GM12801 (cell line): ENCODE measurements around the gene TMEM203.

Source experiments
- TF ChIP-seq, protein P1 (sequence below): IDR thresholded peaks from one replicate; pipeline ENCODE4 v1.5.1; 2011; ENCODE audit warnings: control low read depth; ENCODE audit not compliant: insufficient read length; ENCODE audit errors: extremely low read depth

The TMEM203 gene

DNA sequence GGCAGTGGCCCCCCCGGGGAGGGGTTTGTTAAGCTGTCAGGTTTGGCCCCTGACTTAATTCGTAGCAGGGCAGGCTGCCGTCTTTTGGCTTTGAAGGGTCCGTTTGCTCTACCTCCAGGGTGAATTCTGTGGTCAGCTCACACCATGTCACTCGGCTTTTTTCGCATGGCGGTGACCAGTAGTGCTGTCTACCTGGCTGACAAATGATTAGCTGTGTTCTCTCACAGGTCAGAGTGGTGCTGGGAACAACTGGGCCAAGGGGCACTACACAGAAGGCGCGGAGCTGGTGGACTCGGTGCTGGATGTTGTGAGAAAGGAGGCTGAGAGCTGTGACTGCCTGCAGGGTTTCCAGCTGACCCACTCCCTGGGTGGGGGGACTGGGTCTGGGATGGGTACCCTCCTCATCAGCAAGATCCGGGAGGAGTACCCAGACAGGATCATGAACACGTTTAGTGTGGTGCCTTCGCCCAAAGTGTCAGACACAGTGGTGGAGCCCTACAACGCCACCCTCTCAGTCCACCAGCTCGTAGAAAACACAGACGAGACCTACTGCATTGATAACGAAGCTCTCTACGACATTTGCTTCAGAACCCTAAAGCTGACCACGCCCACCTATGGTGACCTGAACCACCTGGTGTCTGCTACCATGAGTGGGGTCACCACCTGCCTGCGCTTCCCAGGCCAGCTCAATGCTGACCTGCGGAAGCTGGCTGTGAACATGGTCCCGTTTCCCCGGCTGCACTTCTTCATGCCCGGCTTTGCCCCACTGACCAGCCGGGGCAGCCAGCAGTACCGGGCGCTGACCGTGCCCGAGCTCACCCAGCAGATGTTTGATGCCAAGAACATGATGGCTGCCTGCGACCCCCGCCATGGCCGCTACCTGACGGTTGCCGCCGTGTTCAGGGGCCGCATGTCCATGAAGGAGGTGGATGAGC is 37.1 kb upstream of the TMEM203 start:
- TF ChIP-seq, protein P1, sequence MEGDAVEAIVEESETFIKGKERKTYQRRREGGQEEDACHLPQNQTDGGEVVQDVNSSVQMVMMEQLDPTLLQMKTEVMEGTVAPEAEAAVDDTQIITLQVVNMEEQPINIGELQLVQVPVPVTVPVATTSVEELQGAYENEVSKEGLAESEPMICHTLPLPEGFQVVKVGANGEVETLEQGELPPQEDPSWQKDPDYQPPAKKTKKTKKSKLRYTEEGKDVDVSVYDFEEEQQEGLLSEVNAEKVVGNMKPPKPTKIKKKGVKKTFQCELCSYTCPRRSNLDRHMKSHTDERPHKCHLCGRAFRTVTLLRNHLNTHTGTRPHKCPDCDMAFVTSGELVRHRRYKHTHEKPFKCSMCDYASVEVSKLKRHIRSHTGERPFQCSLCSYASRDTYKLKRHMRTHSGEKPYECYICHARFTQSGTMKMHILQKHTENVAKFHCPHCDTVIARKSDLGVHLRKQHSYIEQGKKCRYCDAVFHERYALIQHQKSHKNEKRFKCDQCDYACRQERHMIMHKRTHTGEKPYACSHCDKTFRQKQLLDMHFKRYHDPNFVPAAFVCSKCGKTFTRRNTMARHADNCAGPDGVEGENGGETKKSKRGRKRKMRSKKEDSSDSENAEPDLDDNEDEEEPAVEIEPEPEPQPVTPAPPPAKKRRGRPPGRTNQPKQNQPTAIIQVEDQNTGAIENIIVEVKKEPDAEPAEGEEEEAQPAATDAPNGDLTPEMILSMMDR: no peak

DNA sequence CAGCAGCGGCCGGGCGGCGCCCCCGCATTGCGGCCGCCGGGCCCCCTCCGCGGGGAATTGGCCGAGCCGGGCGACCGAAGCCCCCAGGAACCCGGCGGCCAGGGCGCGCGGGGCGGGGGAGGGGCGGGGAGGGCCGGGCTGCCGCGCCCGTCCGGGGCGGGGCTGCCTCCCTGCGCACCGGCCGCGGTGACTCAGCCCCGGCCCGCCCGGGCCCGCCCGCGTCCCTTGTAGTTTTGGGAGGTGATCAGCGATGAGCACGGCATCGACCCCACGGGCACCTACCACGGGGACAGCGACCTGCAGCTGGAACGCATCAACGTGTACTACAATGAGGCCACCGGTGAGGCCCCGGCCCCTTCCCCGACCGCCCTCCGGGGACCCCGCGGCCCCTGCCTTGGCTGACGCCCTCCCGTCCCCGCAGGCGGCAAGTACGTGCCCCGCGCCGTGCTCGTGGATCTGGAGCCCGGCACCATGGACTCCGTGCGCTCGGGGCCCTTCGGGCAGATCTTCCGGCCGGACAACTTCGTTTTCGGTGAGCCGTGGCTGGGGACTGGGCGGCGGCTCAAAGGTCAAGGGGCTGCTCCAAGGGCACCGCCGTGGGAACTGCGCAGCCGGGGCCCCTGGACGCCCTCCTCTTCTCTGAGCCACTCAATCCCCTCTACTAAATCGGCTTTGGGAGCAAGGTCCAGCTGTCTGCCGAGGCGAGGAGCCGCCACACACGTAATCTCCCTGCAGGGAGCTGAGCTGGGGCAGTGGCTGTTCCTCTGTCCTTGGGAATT is 36.2 kb upstream of the TMEM203 start:
- TF ChIP-seq, protein P1: no peak

DNA sequence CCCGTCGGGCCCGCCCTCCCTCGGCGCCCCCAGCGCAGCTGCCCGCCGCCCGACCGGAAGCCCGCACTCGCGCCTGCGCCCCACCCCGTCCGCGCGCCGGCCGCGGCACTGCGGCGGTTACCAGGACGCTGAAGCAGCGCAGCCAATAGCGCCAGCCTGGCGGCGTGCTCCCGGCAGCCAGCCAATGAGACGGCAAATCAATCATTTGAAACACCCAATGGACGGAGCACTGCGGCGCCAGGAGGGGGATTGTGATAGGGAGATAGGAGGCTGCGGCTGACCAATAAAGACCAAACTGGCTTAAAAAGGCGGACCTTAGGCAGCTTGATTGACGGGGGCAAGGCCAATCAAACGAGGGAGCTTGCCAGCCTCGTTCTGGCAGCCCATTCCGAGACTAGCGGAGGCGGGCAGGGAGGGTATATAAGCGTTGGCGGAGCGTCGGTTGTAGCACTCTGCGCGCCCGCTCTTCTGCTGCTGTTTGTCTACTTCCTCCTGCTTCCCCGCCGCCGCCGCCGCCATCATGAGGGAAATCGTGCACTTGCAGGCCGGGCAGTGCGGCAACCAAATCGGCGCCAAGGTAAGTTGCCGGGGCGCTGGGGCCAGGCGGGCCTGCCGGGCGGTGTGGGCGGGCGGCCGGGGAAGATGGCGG is 35.5 kb upstream of the TMEM203 start, which contains the start of gene TUBB4B:
TSS of gene TUBB4B (plus strand) at position 447 of the 649 bp plus-strand sequence. CDS start at position 521, 74 bp downstream.
- TF ChIP-seq, protein P1: no peak

DNA sequence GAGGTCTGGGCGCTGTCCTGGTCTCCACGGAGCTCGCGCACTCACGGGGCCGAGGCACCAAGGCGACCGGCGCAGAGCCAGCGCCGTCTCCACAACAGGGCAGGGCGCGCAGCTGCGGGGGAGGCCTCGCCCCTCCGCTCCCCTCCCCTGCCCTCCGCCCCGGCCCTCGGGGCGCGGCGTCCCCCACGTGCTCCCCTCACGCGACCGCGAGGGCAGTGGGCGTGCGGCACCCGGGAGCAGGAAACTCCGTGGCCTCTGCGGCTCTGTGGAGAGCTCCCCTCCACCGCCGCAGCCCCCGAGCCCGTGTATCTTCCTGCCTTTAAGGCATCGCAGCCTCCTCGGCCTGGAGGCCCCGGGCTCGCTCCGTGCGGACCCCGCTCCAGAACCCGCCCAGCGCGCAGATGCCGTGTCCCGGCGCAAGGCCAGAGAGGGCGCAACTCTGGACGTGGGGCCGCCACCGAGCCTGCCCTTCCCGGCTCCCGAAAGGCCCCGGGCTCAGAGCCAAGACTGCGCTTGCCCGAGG is 34.9 kb upstream of the TMEM203 start:
- TF ChIP-seq, protein P1: no peak

- TF ChIP-seq, protein P1: no peak
These were observed 32.6 kb upstream of the TMEM203 start for GRCh38 chr9:137237759-137238726.

DNA sequence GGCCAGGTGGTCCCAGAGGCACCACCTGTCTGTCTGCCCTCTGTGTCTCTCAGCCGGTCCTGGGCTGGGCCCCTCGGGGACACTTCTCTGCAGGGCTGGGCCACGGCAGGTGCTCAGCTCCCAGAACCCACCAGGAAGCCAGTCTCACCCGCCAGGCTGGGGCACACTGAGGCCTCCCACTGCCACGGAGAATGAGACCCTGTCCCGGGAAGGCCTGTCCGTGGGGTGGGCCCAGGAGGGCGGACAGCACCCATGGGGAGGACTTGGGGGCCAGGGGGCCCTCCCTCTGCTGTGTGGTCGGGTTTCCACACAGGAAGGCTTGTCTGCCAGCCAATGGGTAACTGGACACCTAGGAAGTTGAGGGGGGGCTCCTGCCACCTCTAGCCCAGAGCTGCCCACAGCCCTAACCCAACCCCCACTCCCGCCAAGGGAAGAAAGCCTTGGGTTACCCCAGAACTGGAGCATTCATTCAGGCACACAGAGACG is 31.5 kb upstream of the TMEM203 start:
- TF ChIP-seq, protein P1: no peak
